SW480 (cell line): ENCODE results near the gene IQCE.

ENCODE experiments used
- DNase-seq: peaks from one replicate; pipeline ENCODE4 v3.0.0-alpha.2; 2016; ENCODE audit warnings: low spot score

IQCE gene

DNA sequence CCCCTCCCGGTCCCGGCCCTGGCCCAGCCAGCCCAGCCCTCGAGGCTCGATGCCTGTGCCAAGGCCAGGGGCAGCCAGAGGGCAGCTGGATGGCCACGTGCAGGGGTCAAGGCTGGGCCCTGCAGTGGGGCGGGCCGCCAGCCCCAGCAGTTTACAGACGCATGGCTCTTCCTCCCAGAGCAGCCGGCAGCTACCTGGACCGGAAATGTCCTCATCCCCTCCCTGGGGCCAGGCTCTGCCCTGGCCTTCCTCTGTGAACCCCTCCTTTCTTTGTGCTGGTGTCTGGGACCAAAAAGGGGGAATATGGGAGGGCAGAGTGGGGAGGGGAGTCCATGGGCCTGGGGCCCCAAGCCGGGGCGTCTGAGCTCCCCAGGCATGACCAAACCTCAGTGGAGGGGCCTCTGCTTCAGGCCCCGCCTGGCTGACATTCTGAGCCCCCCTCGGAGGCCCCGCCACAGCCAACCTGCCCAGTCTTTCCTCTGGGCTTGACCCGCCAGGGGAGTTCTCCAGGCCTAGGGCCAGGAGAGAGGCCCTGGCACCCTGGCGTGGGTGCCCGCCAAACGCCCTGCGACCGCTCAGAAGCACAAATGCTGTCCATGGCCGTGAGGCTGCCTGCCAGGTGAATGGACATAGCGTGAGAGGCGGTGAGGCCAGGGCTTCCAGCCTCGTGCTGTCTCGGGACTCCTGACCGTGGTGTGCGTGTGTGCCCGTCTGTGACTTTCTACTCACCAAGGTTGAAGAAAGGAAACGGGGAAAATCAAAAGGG lies 104.5 kb downstream of the IQCE start:
- DNase-seq, result no peak

GRCh38 chr7:2663960-2664359 lies 105.2 kb downstream of the IQCE start:
- no peak for DNase-seq
